Bone marrow (tissue), 2 donors: ENCODE measurements around the gene PIWIL1.

Experiments used
- DNase-seq, 2 donors: peaks; one replicate each; lab custom pipeline; 2025; lab: John Stamatoyannopoulos, UW

PIWIL1 gene

DNA sequence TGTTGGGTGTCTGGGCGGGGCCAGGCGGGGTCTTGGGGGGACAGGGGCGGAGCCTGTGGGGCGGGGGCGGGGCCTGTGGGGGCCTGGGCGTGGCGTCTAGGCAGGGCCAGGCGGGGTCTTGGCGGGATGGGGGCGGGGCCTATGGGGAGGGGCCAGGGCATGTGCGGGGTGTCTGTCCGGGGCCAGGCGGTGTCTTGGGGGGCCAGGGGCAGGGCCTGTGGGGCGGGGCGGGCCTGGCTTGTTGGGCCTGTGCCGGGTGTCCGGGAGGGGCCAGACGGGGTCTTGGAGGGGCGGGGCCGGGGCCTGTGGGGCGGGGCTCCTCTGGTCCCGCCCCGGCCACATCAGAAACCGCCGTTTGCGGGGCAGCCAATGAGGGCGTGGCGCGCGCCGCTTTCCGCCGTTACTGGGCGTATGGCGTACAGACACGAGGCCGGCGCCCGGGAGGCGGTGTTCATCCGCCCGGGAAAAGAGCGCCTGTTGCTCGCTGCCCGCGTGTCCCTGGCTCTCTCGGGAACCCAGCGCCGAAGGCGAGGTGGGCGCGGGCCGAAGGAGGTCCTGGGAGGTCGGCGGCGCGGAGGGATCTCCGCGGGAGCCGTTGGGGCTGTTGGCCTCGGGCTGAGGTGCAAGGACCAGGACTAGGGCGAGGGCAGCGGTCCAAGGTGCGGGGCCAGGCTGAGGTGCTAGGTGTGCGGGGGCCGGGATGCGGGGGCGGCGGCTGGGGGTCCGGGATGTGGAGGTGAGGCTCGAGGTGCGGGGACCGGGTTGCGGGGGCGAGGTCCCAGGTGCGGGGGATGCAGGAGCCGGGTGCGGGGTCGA is at the start of gene PIWIL1:
TSS of gene PIWIL1 (plus strand) at position 400 of the 816 bp plus-strand sequence. CDS start 4,705 bp downstream, outside the sequence.
- DNase-seq = no peak

DNA sequence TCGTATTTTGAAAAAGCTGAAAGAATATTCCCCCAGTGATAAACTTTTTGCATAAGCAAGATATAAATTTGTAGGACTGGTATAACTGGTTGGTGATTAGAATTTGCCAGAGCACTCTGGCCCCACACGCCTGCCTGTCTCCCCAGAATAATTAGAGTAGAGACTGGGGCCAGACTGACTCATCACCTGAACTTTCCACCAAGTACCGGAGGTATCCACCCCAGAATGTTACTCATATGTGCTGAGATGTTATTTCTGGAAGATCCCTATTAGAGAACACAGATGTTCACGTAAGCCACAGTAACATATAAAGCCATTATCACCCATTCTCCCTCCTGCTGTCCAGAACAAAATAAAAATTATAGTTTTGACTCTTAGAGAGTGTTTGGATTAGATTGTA is 49.5 kb upstream of the PIWIL1 start:
- DNase-seq = no peak

DNA sequence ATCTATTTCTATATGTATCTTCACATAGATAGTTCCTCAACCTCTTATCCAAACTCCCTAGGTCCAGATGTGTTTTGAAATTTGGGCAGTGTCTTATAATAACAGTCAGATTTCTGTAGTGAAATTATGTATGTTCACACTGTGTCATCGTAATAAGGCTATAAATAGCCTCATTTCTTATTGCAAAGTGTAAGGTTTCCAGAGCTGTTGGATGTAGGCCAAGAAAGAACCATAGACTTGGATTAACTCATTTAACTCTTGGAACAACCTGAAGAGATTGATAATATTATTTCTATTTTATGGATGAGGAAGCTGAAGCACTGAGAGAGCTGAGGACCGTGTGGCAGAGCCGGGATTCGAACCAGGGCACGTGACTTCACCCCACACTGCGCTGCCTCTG is 49.0 kb upstream of the PIWIL1 start:
- no peak for DNase-seq

- no peak for DNase-seq
Observed at GRCh38 chr12:130290114-130290513, 47.6 kb upstream of the PIWIL1 start.

DNA sequence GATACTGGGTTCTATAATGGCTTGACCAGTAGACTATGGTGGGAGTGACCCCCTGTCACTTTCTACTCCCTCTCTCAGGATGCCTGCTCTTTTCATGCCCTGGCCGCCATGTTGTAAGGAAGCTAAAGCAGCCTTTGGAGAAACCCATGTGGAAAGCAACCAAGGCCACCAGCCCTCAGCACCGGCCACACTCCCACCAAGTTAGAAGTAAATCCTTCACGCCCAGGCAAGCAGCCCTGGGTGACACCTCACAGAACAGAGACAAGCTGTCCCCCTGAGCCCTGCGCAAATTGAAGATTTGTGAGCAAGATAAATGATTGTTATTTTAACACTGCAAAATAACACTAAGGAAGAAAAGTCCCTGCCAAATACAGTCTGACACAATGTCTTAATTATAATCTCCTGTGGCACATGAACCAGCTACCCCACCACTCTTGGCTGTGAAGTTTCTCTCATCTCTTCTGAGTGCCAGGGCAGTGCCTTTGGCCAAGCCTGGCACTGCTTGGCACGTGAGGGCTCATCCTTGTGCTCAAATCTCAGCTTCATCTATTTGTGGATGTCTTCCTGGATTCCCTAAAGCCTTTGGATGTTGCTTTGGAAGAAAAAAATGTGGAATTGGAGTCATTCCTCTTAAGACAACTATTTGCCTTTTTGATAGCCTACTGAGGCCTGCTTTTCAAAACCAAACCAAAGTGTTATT is 39.2 kb upstream of the PIWIL1 start:
- DNase-seq = no peak

- no peak for DNase-seq
Observed at GRCh38 chr12:130299574-130299973, 38.1 kb upstream of the PIWIL1 start.

DNA sequence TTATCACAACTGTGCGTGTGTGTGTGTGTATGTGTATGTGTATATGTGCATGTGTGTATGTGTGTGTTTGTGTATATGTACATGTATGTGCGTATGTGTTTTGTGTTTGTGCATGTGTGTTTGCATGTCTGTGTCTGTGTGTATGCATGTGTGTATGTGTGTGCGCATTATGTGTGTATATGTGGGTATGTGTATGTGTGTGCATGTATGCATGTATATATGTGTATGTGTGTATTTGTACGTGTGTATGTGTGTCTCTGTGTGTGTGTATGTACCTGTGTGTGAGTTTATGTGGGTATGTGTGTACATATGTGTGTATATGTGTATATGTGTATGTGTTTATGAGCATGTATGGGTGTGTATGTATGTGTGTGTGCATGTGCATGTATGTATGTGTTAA is 37.6 kb upstream of the PIWIL1 start:
- DNase-seq = no peak

- DNase-seq = no peak
Observed at GRCh38 chr12:130300737-130301535, 36.8 kb upstream of the PIWIL1 start.

DNA sequence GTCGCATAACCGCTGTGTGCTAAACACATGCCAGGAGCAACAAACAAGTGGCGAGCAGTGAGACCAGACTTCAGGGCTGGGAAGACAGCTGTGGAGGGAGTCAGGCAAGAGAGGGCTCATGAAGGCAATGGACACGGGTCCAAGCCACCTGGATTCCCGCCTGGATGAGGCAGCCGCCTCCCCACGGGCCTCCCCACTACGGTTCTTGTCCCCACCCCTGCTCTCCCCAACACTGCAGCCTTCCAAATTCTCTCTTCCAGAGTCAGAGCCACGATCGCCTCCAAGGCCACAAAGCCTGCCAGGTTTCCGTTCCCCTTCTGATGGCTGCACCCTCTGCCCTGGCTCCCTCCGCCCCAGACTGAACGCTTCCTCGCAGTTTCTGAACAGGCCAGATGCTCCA is 36.1 kb upstream of the PIWIL1 start:
- no peak for DNase-seq

DNA sequence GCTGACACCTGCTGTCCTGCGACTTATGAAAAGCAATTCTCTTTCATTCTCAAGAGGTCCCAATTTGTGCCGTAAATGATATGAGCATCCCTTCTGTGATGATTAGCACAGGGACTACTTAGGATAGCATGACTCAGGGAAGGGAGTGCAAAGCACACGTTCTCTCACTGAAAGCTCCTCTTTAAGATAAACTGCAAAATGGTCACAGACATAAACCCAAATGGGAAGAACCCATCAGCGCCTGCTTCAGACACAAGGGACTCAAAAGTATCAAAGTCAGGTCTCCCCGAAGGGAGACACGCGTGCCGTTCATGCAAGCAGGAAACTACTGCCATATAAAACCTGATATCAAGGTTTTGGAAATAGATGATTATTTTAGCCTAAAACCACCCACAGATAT is 33.9 kb upstream of the PIWIL1 start:
- DNase-seq = no peak

GRCh38 chr12:130307859-130308258 is 29.8 kb upstream of the PIWIL1 start:
- DNase-seq = no peak

- no peak for DNase-seq
Observed at GRCh38 chr12:130308393-130308792, 29.3 kb upstream of the PIWIL1 start.

DNA sequence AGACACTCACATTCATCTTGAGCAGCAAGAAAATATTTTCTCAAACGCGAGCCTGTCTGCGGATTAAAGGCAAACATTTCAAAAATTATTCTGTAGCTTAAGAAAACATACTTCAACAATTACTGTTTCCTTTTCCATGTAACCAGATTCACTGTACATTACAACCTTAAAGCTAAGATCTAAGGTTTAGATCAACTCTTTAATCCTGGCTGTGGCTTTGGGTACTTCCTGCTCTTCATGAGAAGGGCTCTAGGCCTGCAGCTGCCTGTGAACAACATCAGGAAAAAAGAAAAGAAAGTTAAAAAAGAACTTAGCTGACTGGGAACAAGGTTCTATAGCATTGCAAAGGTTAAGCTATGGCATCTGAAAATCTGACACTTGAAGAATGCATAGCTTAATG is 21.4 kb upstream of the PIWIL1 start:
- DNase-seq = no peak

GRCh38 chr12:130320536-130320935 is 17.2 kb upstream of the PIWIL1 start:
- no peak for DNase-seq

DNA sequence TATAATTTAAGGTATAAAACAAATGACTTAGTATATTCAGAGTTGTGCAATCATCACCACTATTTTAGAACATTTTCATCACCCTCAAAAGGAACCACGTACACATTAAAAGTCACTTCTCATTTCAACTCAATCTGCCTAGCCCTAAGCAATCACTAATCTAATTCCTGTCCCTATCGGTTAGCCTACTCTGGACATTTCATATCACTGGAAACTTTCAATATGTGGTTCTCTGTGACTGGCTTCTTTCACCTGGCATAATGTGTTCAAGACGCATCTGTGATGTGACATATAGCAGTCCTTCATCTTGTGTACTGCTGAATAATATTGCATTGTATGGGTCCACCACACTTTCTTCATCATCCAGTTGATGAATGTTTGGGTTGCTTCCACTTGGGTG is 15.4 kb upstream of the PIWIL1 start:
- DNase-seq = no peak

GRCh38 chr12:130330685-130331084 is 7.0 kb upstream of the PIWIL1 start:
- no peak for DNase-seq

- no peak for DNase-seq
Observed at GRCh38 chr12:130331146-130331545, 6.5 kb upstream of the PIWIL1 start.

- no peak for DNase-seq
Observed at GRCh38 chr12:130333341-130333740, 4.3 kb upstream of the PIWIL1 start.

DNA sequence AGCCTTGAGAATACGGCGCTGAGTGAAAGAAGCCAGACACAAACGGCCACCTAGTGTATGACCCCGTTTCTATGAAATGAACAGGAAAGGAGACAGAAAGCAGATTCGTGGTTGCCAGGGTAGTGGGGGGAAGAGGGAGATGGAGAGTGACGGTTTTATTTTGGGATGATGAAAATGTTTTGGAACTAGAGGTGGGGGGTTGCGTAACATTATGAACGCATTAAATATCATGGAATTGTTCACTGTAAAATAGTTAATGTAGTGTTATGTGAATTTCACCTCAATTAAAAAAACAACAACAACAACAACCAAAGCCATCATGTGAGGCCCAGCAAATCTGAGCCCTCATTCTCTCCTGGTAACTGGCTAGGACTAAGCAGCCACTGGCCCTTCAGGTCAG is 3.3 kb upstream of the PIWIL1 start:
- DNase-seq = no peak

DNA sequence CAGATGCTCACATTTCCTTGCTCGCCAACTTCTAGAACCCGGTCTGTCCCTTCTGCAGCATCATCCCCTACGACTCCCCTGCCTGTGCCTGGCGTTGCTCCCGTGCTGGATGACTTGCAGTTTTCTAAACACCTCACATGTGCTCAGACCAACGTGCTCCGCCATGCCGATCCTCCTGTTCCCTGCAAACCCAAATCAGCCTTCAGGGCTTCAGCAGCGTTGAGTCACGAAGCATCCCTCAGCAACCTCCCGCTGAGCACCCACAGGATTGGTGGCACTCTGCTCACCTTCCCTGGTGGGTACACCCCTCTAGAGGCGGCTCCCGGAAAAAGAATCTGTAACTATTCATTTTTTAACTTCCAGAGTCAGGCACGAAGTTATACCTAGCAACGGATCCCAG is 2.8 kb upstream of the PIWIL1 start:
- DNase-seq = no peak

DNA sequence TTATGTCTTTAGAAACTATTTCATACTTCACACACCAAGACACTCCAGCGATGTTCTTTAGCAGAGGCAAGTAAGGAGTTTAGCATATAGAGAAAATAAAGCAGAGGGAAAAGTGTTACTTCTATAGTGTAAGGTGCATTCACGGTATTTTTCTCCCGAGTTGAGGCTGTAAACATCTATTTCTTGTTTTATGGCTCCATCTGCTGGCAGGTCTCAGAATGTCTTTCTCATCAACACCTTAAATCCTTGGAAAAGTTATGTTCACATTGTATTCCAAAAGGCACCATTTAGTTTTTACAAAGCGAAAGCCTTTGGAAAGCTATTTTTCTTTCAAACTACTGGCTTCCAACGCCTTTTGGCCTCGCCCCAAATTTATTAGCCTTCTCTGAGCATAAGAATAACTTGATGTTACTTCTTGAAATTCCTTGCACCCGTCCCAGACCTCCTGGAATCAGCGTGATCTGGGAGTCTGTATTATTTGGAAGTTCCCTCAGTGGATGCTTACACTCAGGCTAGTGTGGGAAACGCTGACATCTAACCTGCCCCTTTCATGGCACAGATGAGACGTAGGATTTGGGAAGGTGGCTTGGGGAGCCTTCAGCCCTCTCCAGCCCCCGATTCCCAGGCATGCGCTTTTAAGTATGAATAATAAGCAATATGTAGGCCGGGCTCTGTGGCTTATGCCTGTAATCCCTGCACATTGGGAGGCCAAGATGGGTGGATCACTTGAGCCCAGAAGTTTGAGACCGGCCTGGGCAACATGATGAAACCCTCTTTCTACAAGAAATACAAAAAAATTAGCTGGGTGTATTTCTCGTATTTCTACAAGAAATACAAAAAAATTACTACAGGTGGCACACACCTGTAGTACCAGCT is 1.9 kb upstream of the PIWIL1 start:
- peak in 1 of 2 donors; percentile 12 for DNase-seq
